ENCODE results near the gene RIPOR2.

DNA sequence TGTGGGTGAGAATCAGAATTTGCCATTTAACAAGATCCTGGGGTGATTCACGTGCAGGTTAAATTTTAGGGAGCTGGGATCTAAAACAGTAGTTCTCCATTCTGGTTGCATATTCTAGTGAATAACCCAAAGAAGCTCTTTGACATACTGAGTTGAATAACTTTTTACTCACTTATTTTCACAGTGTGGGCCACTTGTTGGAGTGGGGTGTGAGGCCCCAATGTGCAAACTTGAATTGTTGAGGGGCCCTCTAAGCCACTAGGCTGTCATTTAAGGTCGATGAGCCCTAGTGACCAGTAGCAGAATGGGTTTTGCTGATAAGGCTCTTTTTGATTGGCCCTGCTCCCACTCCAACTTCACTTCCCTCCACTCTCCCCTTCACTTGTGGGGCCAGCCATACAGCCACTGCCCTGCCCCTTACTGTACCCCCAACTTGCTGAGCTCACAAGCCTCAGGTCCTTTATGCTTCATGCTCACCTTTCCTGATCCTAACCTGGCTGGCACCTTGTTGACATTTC lies 33.6 kb upstream of the RIPOR2 start:
- TF ChIP-seq, protein P1, sequence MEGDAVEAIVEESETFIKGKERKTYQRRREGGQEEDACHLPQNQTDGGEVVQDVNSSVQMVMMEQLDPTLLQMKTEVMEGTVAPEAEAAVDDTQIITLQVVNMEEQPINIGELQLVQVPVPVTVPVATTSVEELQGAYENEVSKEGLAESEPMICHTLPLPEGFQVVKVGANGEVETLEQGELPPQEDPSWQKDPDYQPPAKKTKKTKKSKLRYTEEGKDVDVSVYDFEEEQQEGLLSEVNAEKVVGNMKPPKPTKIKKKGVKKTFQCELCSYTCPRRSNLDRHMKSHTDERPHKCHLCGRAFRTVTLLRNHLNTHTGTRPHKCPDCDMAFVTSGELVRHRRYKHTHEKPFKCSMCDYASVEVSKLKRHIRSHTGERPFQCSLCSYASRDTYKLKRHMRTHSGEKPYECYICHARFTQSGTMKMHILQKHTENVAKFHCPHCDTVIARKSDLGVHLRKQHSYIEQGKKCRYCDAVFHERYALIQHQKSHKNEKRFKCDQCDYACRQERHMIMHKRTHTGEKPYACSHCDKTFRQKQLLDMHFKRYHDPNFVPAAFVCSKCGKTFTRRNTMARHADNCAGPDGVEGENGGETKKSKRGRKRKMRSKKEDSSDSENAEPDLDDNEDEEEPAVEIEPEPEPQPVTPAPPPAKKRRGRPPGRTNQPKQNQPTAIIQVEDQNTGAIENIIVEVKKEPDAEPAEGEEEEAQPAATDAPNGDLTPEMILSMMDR (IDR thresholded peaks at IDR 0.05) = no peak
- no peak for TF ChIP-seq ZFX (IDR thresholded peaks at IDR 0.05; ENCODE audit: borderline replicate concordance)

Data from 22Rv1 (cell line).